HepG2 (cell line): ENCODE measurements around the gene MZF1. TPM values are rescaled to one million over a fixed set of nuclear protein-coding genes. Genes with fewer than 3 reads are reported as not detected.

Experiments
- BHLHE40 ChIP-seq: IDR thresholded peaks from 2 replicates; pipeline ENCODE4 v1.6.1; 2011; ENCODE audit warnings: low read length, improper control_type of control experiment
- CEBPZ ChIP-seq: IDR thresholded peaks from 2 replicates; pipeline ENCODE4 v1.6.1; 2012; ENCODE audit warnings: low read length, improper control_type of control experiment
- KLF11 ChIP-seq: IDR thresholded peaks from 2 replicates; pipeline ENCODE4 v1.6.1; 2016; ENCODE audit warnings: missing compliant biosample characterization
- SALL2 ChIP-seq: sonication (generic); formaldehyde crosslinking; IDR thresholded peaks from 2 replicates; pipeline ENCODE4 v1.8.1; 2023; ENCODE audit warnings: mild to moderate bottlenecking, missing genetic modification reagents, inconsistent platforms
- SRF ChIP-seq: IDR thresholded peaks from 2 replicates; pipeline ENCODE4 v1.6.1; 2011; ENCODE audit warnings: mild to moderate bottlenecking, low read depth, low read length, moderate library complexity
- SYNCRIP ChIP-seq: fragments of 200-400 bp; formaldehyde crosslinking; IDR thresholded peaks from 2 replicates; pipeline ENCODE4 v1.6.1; 2018; ENCODE audit warnings: mild to moderate bottlenecking, low read depth, low read length; ENCODE audit not compliant: insufficient read depth
- ZBTB21 ChIP-seq: sonication (generic); formaldehyde crosslinking; IDR thresholded peaks from 2 replicates; pipeline ENCODE4 v1.4.0; 2020; ENCODE audit warnings: missing genetic modification reagents
- ZNF20 ChIP-seq: sonication (generic); formaldehyde crosslinking; IDR thresholded peaks from 2 replicates; pipeline ENCODE4 v1.4.0; 2020; ENCODE audit warnings: mild to moderate bottlenecking, moderate library complexity, missing genetic modification reagents
- ZNF33A ChIP-seq: sonication (generic); formaldehyde crosslinking; IDR thresholded peaks from 2 replicates; pipeline ENCODE4 v1.5.1; 2020; ENCODE audit warnings: missing genetic modification reagents, mild to moderate bottlenecking, moderate library complexity, borderline replicate concordance
- ZNF496 ChIP-seq: sonication (generic); formaldehyde crosslinking; IDR thresholded peaks from 2 replicates; pipeline ENCODE4 v1.8.1; 2023; ENCODE audit warnings: mild to moderate bottlenecking, moderate library complexity, missing genetic modification reagents; ENCODE audit not compliant: insufficient replicate concordance
- ZNF569 ChIP-seq: sonication (generic); formaldehyde crosslinking; IDR thresholded peaks from 2 replicates; pipeline ENCODE4 v1.5.0; 2020; ENCODE audit warnings: mild to moderate bottlenecking, missing genetic modification reagents, moderate library complexity, borderline replicate concordance
- ZNF674 ChIP-seq: sonication (generic); formaldehyde crosslinking; IDR thresholded peaks from 2 replicates; pipeline ENCODE4 v1.5.0; 2020; ENCODE audit warnings: low read depth, mild to moderate bottlenecking, missing genetic modification reagents
- ZNF891 ChIP-seq: sonication (generic); formaldehyde crosslinking; IDR thresholded peaks from 2 replicates; pipeline ENCODE4 v1.5.0; 2020; ENCODE audit warnings: mild to moderate bottlenecking, missing genetic modification reagents
- polyA plus RNA-seq, 8 experiments: library from polyadenylated mRNA; depleted of rRNA in 3 of 8; stranded (reverse) in 7 of 8; unstranded in 1 of 8; fragments of >200 nt; fragmentation: Illumina TruSeq in 4 of 8; extraction: Trizol in 4 of 8; gene quantifications; 2 replicates each; pipeline versions ENCODE4 v1.2.1 to v1.2.3, GENCODE V29; 2011 to 2016; ENCODE audit warnings: low read depth in 4 of 8, missing spikeins in 1 of 8, mixed read lengths in 1 of 8; ENCODE audit not compliant: insufficient read depth in 1 of 8
- total RNA-seq, 5 experiments: library from RNA; depleted of rRNA; stranded (reverse); fragments of >200 nt; fragmentation: Illumina TruSeq; extraction: Trizol; gene quantifications; 2 replicates each; pipeline ENCODE4 v1.2.3, GENCODE V29; 2016; ENCODE audit warnings: low read depth in 1 of 5
- TF ChIP-seq, protein P1 (sequence below), 2 experiments: fragments of 450-650 bp in 1 of 2; sonication (generic) in 1 of 2; formaldehyde crosslinking; IDR thresholded peaks; 2 replicates each; pipeline versions ENCODE4 v1.5.0 to v1.8.0; 2020 to 2022; ENCODE audit warnings: mild to moderate bottlenecking in 1 of 2, missing genetic modification reagents in 1 of 2
- TF ChIP-seq, protein P2 (sequence below): sonication (generic); formaldehyde crosslinking; IDR thresholded peaks from 2 replicates; pipeline ENCODE4 v1.8.1; 2023; ENCODE audit warnings: missing genetic modification reagents, inconsistent platforms, borderline replicate concordance
- TF ChIP-seq, protein P3 (sequence below): sonication (generic); formaldehyde crosslinking; IDR thresholded peaks from 2 replicates; pipeline ENCODE4 v1.4.0; 2020; ENCODE audit warnings: missing genetic modification reagents, borderline replicate concordance
- TF ChIP-seq, protein P4 (sequence below): sonication (generic); formaldehyde crosslinking; conservative IDR thresholded peaks from 2 replicates; pipeline ENCODE4 v1.4.0; 2020; ENCODE audit warnings: missing genetic modification reagents

The MZF1 gene
- total and polyA plus RNA-seq, 2 of the 13 experiments (the other 11 are each of a cell fraction or from before 2014, with no cell fraction given): 3.1 to 8.1 TPM

- TF ChIP-seq ZNF569 (CRISPR knock-in tag) (no peak), SALL2 (CRISPR knock-in tag) (0 out of 2 replicates have a peak, but pooled peaks have one; percentile 24), CEBPZ (no peak), ZNF33A (no peak), ZNF496 (no peak), ZNF674 (no peak; the same call in 1 of the 2 replicates), ZNF891 (CRISPR knock-in tag) (no peak), SYNCRIP (no peak), KLF11 (CRISPR knock-in tag) (peak; percentile 61; the same call in 1 of the 2 replicates), SRF (no peak), ZNF20 (CRISPR knock-in tag) (no peak), ZBTB21 (CRISPR knock-in tag) (peak; percentile 87), BHLHE40 (0 out of 2 replicates have a peak, but pooled peaks have one; percentile 19)
- TF ChIP-seq, protein P1, sequence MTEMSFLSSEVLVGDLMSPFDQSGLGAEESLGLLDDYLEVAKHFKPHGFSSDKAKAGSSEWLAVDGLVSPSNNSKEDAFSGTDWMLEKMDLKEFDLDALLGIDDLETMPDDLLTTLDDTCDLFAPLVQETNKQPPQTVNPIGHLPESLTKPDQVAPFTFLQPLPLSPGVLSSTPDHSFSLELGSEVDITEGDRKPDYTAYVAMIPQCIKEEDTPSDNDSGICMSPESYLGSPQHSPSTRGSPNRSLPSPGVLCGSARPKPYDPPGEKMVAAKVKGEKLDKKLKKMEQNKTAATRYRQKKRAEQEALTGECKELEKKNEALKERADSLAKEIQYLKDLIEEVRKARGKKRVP (CRISPR knock-in tag; IDR thresholded peaks at IDR 0.05): no peak
- TF ChIP-seq, protein P2, sequence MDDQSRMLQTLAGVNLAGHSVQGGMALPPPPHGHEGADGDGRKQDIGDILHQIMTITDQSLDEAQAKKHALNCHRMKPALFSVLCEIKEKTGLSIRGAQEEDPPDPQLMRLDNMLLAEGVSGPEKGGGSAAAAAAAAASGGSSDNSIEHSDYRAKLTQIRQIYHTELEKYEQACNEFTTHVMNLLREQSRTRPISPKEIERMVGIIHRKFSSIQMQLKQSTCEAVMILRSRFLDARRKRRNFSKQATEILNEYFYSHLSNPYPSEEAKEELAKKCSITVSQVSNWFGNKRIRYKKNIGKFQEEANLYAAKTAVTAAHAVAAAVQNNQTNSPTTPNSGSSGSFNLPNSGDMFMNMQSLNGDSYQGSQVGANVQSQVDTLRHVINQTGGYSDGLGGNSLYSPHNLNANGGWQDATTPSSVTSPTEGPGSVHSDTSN: no peak
- TF ChIP-seq, protein P3, sequence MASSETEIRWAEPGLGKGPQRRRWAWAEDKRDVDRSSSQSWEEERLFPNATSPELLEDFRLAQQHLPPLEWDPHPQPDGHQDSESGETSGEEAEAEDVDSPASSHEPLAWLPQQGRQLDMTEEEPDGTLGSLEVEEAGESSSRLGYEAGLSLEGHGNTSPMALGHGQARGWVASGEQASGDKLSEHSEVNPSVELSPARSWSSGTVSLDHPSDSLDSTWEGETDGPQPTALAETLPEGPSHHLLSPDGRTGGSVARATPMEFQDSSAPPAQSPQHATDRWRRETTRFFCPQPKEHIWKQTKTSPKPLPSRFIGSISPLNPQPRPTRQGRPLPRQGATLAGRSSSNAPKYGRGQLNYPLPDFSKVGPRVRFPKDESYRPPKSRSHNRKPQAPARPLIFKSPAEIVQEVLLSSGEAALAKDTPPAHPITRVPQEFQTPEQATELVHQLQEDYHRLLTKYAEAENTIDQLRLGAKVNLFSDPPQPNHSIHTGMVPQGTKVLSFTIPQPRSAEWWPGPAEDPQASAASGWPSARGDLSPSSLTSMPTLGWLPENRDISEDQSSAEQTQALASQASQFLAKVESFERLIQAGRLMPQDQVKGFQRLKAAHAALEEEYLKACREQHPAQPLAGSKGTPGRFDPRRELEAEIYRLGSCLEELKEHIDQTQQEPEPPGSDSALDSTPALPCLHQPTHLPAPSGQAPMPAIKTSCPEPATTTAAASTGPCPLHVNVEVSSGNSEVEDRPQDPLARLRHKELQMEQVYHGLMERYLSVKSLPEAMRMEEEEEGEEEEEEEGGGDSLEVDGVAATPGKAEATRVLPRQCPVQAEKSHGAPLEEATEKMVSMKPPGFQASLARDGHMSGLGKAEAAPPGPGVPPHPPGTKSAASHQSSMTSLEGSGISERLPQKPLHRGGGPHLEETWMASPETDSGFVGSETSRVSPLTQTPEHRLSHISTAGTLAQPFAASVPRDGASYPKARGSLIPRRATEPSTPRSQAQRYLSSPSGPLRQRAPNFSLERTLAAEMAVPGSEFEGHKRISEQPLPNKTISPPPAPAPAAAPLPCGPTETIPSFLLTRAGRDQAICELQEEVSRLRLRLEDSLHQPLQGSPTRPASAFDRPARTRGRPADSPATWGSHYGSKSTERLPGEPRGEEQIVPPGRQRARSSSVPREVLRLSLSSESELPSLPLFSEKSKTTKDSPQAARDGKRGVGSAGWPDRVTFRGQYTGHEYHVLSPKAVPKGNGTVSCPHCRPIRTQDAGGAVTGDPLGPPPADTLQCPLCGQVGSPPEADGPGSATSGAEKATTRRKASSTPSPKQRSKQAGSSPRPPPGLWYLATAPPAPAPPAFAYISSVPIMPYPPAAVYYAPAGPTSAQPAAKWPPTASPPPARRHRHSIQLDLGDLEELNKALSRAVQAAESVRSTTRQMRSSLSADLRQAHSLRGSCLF (CRISPR knock-in tag): no peak
- TF ChIP-seq, protein P4, sequence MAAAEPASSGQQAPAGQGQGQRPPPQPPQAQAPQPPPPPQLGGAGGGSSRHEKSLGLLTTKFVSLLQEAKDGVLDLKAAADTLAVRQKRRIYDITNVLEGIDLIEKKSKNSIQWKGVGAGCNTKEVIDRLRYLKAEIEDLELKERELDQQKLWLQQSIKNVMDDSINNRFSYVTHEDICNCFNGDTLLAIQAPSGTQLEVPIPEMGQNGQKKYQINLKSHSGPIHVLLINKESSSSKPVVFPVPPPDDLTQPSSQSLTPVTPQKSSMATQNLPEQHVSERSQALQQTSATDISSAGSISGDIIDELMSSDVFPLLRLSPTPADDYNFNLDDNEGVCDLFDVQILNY (CRISPR knock-in tag): peak; percentile 70
These were observed 29.1 kb downstream of the MZF1 start, which contains the start of gene TRIM28 (continued) for GRCh38 chr19:58543826-58544590.
